ENCODE measurements around the gene TPSB2. TPM values are rescaled to one million over a fixed set of nuclear protein-coding genes. Genes with fewer than 3 reads are reported as not detected.

Gene TPSB2
- total RNA-seq, 1 experiment from 2014 or later: not detected

DNA sequence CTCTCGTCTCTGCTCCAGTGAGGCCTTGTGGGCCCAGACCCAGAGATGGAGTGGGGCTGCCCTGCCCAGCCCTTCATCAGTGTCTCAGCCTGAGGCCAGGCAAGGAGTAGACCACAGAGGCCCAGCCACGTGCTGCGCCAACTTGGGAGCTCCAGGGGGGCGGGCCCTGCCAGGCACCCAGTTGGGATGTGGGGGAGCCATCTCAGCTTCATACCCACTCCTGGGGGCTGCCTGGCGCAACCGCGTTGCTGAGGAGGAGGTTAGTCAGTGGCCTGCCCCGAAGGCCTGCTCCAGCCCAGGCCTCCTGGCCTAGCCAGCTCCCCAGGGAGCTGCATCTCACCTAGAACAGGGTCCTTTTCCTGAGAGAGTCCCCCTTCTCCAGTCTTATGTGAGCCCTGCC is 16.8 kb downstream of the TPSB2 start:
- Histone ChIP-seq H3K4me3 (no peak overlapping the region), H3K36me3 (ENCODE audit: low read depth) (no peaks in the 10 kb centered on the region), H3K27ac (no peak overlapping the region), H3K4me1 (replicated peaks; ENCODE audit: insufficient read depth) (no peaks in the 10 kb centered on the region), H3K9me3 (ENCODE audit: insufficient read depth, low read depth) (no peaks in the 10 kb centered on the region), H3K4me2 (no peak overlapping the region), H3F3A (ENCODE audit: insufficient read depth, low read depth) (no peaks in the 10 kb centered on the region), H3K79me2 (ENCODE audit: low read depth) (no peaks in the 10 kb centered on the region), H4K20me1 (ENCODE audit: insufficient read depth) (no peaks in the 10 kb centered on the region), H3K27me3 (ENCODE audit: insufficient read depth, low read depth) (peaks cover 86% of the 10 kb centered on the region), H2AFZ (no peak overlapping the region), H3K9me2 (ENCODE audit: insufficient read depth) (no peaks in the 10 kb centered on the region)
- POLR2A ChIA-PET (ENCODE audit: unreplicated experiment): no interaction called here
- CTCF ChIA-PET: no interaction called here
- TF ChIP-seq, protein P1, sequence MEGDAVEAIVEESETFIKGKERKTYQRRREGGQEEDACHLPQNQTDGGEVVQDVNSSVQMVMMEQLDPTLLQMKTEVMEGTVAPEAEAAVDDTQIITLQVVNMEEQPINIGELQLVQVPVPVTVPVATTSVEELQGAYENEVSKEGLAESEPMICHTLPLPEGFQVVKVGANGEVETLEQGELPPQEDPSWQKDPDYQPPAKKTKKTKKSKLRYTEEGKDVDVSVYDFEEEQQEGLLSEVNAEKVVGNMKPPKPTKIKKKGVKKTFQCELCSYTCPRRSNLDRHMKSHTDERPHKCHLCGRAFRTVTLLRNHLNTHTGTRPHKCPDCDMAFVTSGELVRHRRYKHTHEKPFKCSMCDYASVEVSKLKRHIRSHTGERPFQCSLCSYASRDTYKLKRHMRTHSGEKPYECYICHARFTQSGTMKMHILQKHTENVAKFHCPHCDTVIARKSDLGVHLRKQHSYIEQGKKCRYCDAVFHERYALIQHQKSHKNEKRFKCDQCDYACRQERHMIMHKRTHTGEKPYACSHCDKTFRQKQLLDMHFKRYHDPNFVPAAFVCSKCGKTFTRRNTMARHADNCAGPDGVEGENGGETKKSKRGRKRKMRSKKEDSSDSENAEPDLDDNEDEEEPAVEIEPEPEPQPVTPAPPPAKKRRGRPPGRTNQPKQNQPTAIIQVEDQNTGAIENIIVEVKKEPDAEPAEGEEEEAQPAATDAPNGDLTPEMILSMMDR (conservative IDR thresholded peaks at IDR 0.05): no peak
- no peak for TF ChIP-seq EZH2 (IDR thresholded peaks at IDR 0.05; ENCODE audit: low read depth)
- DNase-seq: no peak
- intact Hi-C loops (cut with micrococcal nuclease; ENCODE audit: unreplicated experiment): no loop called here
- no TSS peak for BruUV-seq (replicated peaks)

DNA sequence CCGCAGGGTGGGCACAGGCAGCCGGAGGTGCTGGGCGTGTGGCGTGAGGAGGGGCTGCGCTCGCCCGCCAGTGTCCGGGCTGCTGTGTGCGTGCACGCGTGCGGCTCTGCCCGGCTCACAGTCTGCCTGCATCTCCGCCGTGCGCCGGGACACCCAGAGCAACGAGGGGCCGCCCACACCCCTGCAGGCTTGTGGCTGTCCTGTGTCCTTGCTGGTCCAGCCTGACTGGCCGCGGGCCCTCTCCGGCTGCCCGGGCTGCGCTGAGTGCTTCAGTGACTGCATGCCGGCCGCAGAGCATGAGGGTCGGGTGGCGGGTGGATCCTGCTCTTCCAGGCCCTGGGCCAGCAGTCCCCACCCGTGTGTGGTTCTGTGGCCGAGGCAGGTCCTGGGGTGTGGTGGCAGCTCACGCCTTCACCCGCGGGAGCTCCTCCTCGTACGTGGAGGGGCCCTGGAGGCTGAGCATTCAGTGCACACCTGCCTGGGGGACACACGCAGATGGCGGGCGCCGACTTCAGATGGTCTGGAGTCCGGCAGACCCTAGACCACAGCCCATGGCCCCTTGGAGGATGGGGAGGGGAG is 17.3 kb downstream of the TPSB2 start:
- ChIA-PET POLR2A (ENCODE audit: unreplicated experiment) (no interaction called here), CTCF (no interaction called here)
- Histone ChIP-seq H4K20me1 (ENCODE audit: insufficient read depth) (no peaks in the 10 kb centered on the region), H3K36me3 (ENCODE audit: low read depth) (no peaks in the 10 kb centered on the region), H3K27ac (no peak overlapping the region), H3K9me3 (ENCODE audit: insufficient read depth, low read depth) (no peaks in the 10 kb centered on the region), H3K4me2 (no peak overlapping the region), H3K4me3 (no peak overlapping the region), H2AFZ (no peak overlapping the region), H3K27me3 (ENCODE audit: insufficient read depth, low read depth) (peaks cover 86% of the 10 kb centered on the region), H3K4me1 (replicated peaks; ENCODE audit: insufficient read depth) (no peaks in the 10 kb centered on the region), H3F3A (ENCODE audit: insufficient read depth, low read depth) (no peaks in the 10 kb centered on the region), H3K79me2 (ENCODE audit: low read depth) (no peaks in the 10 kb centered on the region), H3K9me2 (ENCODE audit: insufficient read depth) (no peaks in the 10 kb centered on the region)
- BruUV-seq (replicated peaks): no TSS peak
- TF ChIP-seq, protein P1 (conservative IDR thresholded peaks at IDR 0.05): no peak
- TF ChIP-seq EZH2 (IDR thresholded peaks at IDR 0.05; ENCODE audit: low read depth): no peak
- intact Hi-C loops (cut with micrococcal nuclease; ENCODE audit: unreplicated experiment): no loop called here
- DNase-seq: no peak

DNA sequence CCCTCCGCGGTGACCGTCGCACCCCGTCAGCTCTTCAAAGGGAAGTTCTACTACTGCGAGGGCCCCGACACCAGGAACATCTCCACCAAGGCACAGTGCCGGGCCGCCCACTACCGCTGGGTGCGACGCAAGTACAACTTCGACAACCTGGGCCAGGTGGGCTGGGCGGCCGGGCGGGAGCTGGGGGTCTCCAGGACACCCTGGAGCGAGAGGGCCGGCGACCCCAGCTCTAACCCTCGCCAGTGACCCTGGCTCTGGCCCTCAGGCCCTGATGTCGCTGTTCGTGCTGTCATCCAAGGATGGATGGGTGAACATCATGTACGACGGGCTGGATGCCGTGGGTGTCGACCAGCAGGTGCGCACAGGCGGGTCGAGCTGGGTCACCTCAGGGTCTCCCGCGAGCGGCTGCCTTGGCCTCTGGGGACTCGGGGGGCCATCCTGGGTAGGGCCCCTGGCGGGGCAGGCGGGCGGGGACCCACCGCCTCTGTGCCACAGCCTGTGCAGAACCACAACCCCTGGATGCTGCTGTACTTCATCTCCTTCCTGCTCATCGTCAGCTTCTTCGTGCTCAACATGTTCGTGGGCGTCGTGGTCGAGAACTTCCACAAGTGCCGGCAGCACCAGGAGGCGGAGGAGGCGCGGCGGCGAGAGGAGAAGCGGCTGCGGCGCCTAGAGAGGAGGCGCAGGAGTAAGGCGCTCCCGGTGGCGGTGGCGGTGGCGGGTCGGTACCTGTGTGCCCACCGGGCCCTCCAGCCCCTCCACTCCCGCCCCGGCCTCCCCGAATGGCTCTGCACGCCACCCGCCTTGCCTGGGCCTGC is 18.3 kb downstream of the TPSB2 start:
- CTCF ChIA-PET: no interaction called here
- Histone ChIP-seq H3K27ac (no peak overlapping the region), H3K9me2 (ENCODE audit: insufficient read depth) (no peaks in the 10 kb centered on the region), H3F3A (ENCODE audit: insufficient read depth, low read depth) (no peaks in the 10 kb centered on the region), H4K20me1 (ENCODE audit: insufficient read depth) (no peaks in the 10 kb centered on the region), H3K4me3 (no peak overlapping the region), H3K9me3 (ENCODE audit: insufficient read depth, low read depth) (no peaks in the 10 kb centered on the region), H3K4me1 (replicated peaks; ENCODE audit: insufficient read depth) (no peaks in the 10 kb centered on the region), H2AFZ (no peak overlapping the region), H3K4me2 (no peak overlapping the region), H3K36me3 (ENCODE audit: low read depth) (no peaks in the 10 kb centered on the region), H3K27me3 (ENCODE audit: insufficient read depth, low read depth) (peaks cover 84% of the 10 kb centered on the region), H3K79me2 (ENCODE audit: low read depth) (no peaks in the 10 kb centered on the region)
- no peak for DNase-seq
- no peak for TF ChIP-seq EZH2 (IDR thresholded peaks at IDR 0.05; ENCODE audit: low read depth)
- TF ChIP-seq, protein P1 (conservative IDR thresholded peaks at IDR 0.05): no peak
- intact Hi-C loops (cut with micrococcal nuclease; ENCODE audit: unreplicated experiment): no loop called here
- POLR2A ChIA-PET (ENCODE audit: unreplicated experiment): no interaction called here
- BruUV-seq (replicated peaks): no TSS peak
